ENCODE data around the gene AUTS2. TPM values are rescaled to one million over a fixed set of nuclear protein-coding genes. Genes with fewer than 3 reads are reported as not detected.

The AUTS2 gene
- total RNA-seq, 1 experiment from 2014 or later = 50.0 TPM

- H3K27ac Mint-ChIP-seq = no peak overlapping the region
- no peaks in the 10 kb centered on the region for H3K36me3 Mint-ChIP-seq
- no peak for DNase-seq (ENCODE audit: low spot score)
- TF ChIP-seq, protein P1, sequence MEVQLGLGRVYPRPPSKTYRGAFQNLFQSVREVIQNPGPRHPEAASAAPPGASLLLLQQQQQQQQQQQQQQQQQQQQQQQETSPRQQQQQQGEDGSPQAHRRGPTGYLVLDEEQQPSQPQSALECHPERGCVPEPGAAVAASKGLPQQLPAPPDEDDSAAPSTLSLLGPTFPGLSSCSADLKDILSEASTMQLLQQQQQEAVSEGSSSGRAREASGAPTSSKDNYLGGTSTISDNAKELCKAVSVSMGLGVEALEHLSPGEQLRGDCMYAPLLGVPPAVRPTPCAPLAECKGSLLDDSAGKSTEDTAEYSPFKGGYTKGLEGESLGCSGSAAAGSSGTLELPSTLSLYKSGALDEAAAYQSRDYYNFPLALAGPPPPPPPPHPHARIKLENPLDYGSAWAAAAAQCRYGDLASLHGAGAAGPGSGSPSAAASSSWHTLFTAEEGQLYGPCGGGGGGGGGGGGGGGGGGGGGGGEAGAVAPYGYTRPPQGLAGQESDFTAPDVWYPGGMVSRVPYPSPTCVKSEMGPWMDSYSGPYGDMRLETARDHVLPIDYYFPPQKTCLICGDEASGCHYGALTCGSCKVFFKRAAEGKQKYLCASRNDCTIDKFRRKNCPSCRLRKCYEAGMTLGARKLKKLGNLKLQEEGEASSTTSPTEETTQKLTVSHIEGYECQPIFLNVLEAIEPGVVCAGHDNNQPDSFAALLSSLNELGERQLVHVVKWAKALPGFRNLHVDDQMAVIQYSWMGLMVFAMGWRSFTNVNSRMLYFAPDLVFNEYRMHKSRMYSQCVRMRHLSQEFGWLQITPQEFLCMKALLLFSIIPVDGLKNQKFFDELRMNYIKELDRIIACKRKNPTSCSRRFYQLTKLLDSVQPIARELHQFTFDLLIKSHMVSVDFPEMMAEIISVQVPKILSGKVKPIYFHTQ (CRISPR knock-in tag; IDR thresholded peaks at IDR 0.05) = no peak
- TF ChIP-seq, protein P2, sequence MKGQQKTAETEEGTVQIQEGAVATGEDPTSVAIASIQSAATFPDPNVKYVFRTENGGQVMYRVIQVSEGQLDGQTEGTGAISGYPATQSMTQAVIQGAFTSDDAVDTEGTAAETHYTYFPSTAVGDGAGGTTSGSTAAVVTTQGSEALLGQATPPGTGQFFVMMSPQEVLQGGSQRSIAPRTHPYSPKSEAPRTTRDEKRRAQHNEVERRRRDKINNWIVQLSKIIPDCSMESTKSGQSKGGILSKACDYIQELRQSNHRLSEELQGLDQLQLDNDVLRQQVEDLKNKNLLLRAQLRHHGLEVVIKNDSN (CRISPR knock-in tag; IDR thresholded peaks at IDR 0.05) = no peak
- TF ChIP-seq, protein P3, sequence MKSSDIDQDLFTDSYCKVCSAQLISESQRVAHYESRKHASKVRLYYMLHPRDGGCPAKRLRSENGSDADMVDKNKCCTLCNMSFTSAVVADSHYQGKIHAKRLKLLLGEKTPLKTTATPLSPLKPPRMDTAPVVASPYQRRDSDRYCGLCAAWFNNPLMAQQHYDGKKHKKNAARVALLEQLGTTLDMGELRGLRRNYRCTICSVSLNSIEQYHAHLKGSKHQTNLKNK (CRISPR knock-in tag; IDR thresholded peaks at IDR 0.05) = no peak
- TF ChIP-seq, protein P4, sequence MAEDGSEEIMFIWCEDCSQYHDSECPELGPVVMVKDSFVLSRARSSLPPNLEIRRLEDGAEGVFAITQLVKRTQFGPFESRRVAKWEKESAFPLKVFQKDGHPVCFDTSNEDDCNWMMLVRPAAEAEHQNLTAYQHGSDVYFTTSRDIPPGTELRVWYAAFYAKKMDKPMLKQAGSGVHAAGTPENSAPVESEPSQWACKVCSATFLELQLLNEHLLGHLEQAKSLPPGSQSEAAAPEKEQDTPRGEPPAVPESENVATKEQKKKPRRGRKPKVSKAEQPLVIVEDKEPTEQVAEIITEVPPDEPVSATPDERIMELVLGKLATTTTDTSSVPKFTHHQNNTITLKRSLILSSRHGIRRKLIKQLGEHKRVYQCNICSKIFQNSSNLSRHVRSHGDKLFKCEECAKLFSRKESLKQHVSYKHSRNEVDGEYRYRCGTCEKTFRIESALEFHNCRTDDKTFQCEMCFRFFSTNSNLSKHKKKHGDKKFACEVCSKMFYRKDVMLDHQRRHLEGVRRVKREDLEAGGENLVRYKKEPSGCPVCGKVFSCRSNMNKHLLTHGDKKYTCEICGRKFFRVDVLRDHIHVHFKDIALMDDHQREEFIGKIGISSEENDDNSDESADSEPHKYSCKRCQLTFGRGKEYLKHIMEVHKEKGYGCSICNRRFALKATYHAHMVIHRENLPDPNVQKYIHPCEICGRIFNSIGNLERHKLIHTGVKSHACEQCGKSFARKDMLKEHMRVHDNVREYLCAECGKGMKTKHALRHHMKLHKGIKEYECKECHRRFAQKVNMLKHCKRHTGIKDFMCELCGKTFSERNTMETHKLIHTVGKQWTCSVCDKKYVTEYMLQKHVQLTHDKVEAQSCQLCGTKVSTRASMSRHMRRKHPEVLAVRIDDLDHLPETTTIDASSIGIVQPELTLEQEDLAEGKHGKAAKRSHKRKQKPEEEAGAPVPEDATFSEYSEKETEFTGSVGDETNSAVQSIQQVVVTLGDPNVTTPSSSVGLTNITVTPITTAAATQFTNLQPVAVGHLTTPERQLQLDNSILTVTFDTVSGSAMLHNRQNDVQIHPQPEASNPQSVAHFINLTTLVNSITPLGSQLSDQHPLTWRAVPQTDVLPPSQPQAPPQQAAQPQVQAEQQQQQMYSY (CRISPR knock-in tag; IDR thresholded peaks at IDR 0.05) = no peak
- TF ChIP-seq, protein P5, sequence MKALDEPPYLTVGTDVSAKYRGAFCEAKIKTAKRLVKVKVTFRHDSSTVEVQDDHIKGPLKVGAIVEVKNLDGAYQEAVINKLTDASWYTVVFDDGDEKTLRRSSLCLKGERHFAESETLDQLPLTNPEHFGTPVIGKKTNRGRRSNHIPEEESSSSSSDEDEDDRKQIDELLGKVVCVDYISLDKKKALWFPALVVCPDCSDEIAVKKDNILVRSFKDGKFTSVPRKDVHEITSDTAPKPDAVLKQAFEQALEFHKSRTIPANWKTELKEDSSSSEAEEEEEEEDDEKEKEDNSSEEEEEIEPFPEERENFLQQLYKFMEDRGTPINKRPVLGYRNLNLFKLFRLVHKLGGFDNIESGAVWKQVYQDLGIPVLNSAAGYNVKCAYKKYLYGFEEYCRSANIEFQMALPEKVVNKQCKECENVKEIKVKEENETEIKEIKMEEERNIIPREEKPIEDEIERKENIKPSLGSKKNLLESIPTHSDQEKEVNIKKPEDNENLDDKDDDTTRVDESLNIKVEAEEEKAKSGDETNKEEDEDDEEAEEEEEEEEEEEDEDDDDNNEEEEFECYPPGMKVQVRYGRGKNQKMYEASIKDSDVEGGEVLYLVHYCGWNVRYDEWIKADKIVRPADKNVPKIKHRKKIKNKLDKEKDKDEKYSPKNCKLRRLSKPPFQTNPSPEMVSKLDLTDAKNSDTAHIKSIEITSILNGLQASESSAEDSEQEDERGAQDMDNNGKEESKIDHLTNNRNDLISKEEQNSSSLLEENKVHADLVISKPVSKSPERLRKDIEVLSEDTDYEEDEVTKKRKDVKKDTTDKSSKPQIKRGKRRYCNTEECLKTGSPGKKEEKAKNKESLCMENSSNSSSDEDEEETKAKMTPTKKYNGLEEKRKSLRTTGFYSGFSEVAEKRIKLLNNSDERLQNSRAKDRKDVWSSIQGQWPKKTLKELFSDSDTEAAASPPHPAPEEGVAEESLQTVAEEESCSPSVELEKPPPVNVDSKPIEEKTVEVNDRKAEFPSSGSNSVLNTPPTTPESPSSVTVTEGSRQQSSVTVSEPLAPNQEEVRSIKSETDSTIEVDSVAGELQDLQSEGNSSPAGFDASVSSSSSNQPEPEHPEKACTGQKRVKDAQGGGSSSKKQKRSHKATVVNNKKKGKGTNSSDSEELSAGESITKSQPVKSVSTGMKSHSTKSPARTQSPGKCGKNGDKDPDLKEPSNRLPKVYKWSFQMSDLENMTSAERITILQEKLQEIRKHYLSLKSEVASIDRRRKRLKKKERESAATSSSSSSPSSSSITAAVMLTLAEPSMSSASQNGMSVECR (CRISPR knock-in tag; IDR thresholded peaks at IDR 0.05; ENCODE audit: borderline replicate concordance) = no peak
- TF ChIP-seq KAT7 (CRISPR knock-in tag; IDR thresholded peaks at IDR 0.05; ENCODE audit: borderline replicate concordance) (no peak), JUN (CRISPR knock-in tag; IDR thresholded peaks at IDR 0.05) (no peak), ZNF138 (CRISPR knock-in tag; conservative IDR thresholded peaks at IDR 0.05) (no peak), FOXJ3 (CRISPR knock-in tag; IDR thresholded peaks at IDR 0.05; ENCODE audit: borderline replicate concordance) (no peak), TCF7 (CRISPR knock-in tag; IDR thresholded peaks at IDR 0.05; ENCODE audit: low read depth) (no peak), ZNF232 (CRISPR knock-in tag; IDR thresholded peaks at IDR 0.05) (no peak), SMAD4 (CRISPR knock-in tag; IDR thresholded peaks at IDR 0.05) (no peak), CBFB (CRISPR knock-in tag; IDR thresholded peaks at IDR 0.05; ENCODE audit: low read depth) (no peak), RORB (CRISPR knock-in tag; IDR thresholded peaks at IDR 0.05) (no peak), ZSCAN18 (CRISPR knock-in tag; IDR thresholded peaks at IDR 0.05) (no peak)
- TF ChIP-seq, protein P6, sequence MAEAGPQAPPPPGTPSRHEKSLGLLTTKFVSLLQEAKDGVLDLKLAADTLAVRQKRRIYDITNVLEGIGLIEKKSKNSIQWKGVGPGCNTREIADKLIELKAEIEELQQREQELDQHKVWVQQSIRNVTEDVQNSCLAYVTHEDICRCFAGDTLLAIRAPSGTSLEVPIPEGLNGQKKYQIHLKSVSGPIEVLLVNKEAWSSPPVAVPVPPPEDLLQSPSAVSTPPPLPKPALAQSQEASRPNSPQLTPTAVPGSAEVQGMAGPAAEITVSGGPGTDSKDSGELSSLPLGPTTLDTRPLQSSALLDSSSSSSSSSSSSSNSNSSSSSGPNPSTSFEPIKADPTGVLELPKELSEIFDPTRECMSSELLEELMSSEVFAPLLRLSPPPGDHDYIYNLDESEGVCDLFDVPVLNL (CRISPR knock-in tag; IDR thresholded peaks at IDR 0.05; ENCODE audit: borderline replicate concordance, low read depth) = no peak
- no peaks in the 10 kb centered on the region for H3K9me3 Mint-ChIP-seq
- no peaks in the 10 kb centered on the region for H3K4me1 Mint-ChIP-seq
- ATAC-seq = no peak
- ChIA-PET CTCF (no interaction called here), POLR2A (no interaction called here)
- no peaks in the 10 kb centered on the region; the same call in 1 of the 2 replicates for H3K27me3 Mint-ChIP-seq (ENCODE audit: low read depth)
- no peak overlapping the region for H3K4me3 Mint-ChIP-seq
Observed at GRCh38 chr7:69868921-69869320, 270.6 kb downstream of the AUTS2 start.
